Stimulated activated naive CD8-positive, alpha-beta T cell treated with anti-CD3 and anti-CD28 coated beads, Interleukin-15, amount 100 ng/mL, for 72 hours (primary cell): Measurements from ENCODE around the gene PRG3.
A peak's percentile ranks its signal among the peaks of the same experiment; 100 is the strongest.

Experiments used
- ATAC-seq: fragments of 150-1000 bp; cut with Tn5 transposase; 2 replicates; pipeline ENCODE4 v1.10.0; 2021; ENCODE audit warnings: mild to moderate bottlenecking, moderate library complexity
- DNase-seq, 2 donors: peaks; one replicate each; pipeline ENCODE4 v3.0.0; 2021 to 2022
- H3K27ac Mint-ChIP-seq, 2 donors: one replicate each; pipeline ENCODE4 v1.8.0; 2022; ENCODE audit warnings: mild to moderate bottlenecking in 2 of 2, mixed read lengths in 2 of 2, moderate library complexity in 2 of 2
- H3K27me3 Mint-ChIP-seq: one replicate; pipeline ENCODE4 v1.8.0; 2022; ENCODE audit warnings: mixed read lengths
- H3K4me1 Mint-ChIP-seq: one replicate; pipeline ENCODE4 v1.8.0; 2022; ENCODE audit warnings: mild to moderate bottlenecking, mixed read lengths
- H3K4me3 Mint-ChIP-seq, 2 donors: one replicate each; pipeline ENCODE4 v1.8.0; 2022; ENCODE audit warnings: mild to moderate bottlenecking in 2 of 2, mixed read lengths in 2 of 2, moderate library complexity in 1 of 2
- H3K9me3 Mint-ChIP-seq, 2 donors: one replicate each; pipeline ENCODE4 v1.8.0; 2022; ENCODE audit warnings: mixed read lengths in 2 of 2

PRG3 gene

DNA sequence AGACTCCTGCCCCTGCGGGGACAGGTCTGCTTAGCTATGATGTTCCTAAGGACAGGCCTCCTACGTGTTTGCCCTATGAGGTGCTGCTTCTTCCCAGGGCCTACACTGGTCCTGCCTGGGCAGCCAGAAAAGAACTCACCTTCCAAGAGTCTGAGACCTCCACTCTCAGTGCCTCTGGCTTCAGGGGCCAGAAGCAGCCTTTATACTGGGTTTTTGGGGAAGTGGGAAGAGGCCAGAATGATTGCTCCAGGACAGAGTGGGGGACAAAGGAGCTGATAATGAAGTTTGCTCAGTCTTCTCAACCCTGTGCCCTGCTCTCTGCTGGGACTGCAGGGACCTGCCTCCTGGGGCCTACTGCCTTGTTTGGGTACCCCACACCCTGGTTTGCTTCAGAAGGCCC lies at the start of gene PRG3:
Gene PRG3 (minus strand): TSS at position 176 of the 400 bp plus-strand sequence. CDS start 442 bp downstream, outside the sequence.
- Mint-ChIP-seq H3K27me3 (peaks cover 39% of the 10 kb centered on the region), H3K4me3 (no peak within 1 kb of the TSS), H3K4me1 (no peaks in the 10 kb centered on the region), H3K27ac (no peak within 1 kb of the TSS), H3K9me3 (no peaks in the 10 kb centered on the region)
- DNase-seq (no peak), ATAC-seq (no peak)

- H3K27ac Mint-ChIP-seq, result no peak overlapping the region
- H3K4me1 Mint-ChIP-seq, result peaks cover 48% of the 10 kb centered on the region
- DNase-seq (no peak), ATAC-seq (no peak)
- H3K4me3 Mint-ChIP-seq, result no peak overlapping the region
- H3K9me3 Mint-ChIP-seq, result no peaks in the 10 kb centered on the region
- no peaks in the 10 kb centered on the region for H3K27me3 Mint-ChIP-seq
Observed at GRCh38 chr11:57429946-57430345, 49.0 kb upstream of the PRG3 start.

- no peak overlapping the region for H3K4me3 Mint-ChIP-seq
- ATAC-seq (no peak), DNase-seq (no peak)
- H3K27ac Mint-ChIP-seq, result no peak overlapping the region
- H3K9me3 Mint-ChIP-seq, result no peaks in the 10 kb centered on the region
- no peaks in the 10 kb centered on the region for H3K27me3 Mint-ChIP-seq
- peaks cover 62% of the 10 kb centered on the region for H3K4me1 Mint-ChIP-seq
Observed at GRCh38 chr11:57428643-57429042, 47.7 kb upstream of the PRG3 start.

DNA sequence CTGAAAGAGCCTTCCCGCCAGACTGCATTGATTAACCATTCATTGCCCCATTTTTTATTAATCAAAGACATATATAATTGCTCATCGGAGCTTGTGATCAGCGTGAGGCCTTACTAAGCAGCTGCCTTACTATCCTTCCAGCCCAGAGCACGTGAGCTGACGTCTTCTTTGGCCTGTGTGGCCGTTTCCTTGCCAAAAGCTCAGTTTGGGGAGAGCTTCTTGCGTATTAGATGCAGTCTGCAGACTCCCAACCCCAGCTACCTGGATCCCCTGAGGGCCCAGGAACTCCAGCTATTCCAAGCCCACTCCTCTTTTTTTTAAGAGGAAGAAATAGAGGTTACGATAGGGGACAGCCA lies 46.8 kb upstream of the PRG3 start:
- Mint-ChIP-seq H3K4me1 (peaks cover 69% of the 10 kb centered on the region), H3K9me3 (no peaks in the 10 kb centered on the region), H3K27ac (peak overlapping the region; percentile 94 to 99), H3K27me3 (no peaks in the 10 kb centered on the region), H3K4me3 (peak overlapping the region; percentile 81 to 94)
- ATAC-seq (no peak), DNase-seq (no peak)

DNA sequence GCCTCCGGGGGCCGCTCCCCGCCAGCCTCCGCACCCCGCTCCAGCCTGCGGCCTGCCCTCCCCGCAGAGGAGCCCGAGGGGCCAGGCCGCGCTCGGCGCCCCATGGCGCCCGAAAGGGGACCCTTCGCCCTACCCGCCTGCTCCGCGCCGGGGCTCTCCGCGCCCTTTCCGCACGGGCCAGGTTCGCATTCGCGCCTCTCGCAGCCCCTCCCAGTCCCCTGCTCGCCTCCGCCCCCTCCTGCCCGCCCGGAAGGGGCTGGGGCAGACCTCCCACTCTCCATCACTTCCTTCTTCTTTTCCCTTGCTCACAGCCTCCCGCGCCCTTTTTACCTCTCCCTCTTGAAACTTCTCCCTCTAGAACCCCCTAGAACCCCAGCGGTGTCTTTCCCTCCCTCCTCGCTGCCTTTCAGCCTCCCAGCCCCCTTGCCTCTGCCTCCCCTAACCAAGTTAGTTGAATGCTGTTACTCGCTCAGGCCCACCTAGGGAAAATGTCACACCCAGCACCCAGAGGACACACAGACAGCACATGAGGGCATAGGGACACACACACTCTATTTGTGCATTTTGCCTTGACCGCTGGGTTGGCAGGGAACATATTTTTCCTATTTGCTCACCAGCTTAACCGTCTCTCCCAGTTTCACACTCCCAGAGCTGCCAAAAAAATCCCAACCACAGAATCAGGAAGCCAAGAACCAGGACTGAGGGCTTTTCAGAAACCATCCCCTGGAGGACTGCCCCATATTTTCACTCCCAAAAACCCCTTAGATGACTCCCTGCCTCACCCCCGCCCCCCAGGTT lies 46.2 kb upstream of the PRG3 start, which contains the start of gene SLC43A3:
Gene SLC43A3 (minus strand): TSS at position 193 of the 798 bp plus-strand sequence. CDS start 949 bp downstream, outside the sequence.
- no peaks in the 10 kb centered on the region for H3K9me3 Mint-ChIP-seq
- ATAC-seq (peak; percentile 64), DNase-seq (peak; percentile 69 to 80)
- peaks cover 69% of the 10 kb centered on the region for H3K4me1 Mint-ChIP-seq
- peak within 1 kb of the TSS; percentile 94 to 99 for H3K27ac Mint-ChIP-seq
- no peaks in the 10 kb centered on the region for H3K27me3 Mint-ChIP-seq
- peak within 1 kb of the TSS; percentile 81 to 94 for H3K4me3 Mint-ChIP-seq

GRCh38 chr11:57426439-57426928 lies 45.5 kb upstream of the PRG3 start:
- H3K4me1 Mint-ChIP-seq, result peaks cover 69% of the 10 kb centered on the region
- DNase-seq (no peak), ATAC-seq (no peak)
- peak overlapping the region; percentile 81 to 94 for H3K4me3 Mint-ChIP-seq
- H3K27me3 Mint-ChIP-seq, result no peaks in the 10 kb centered on the region
- H3K27ac Mint-ChIP-seq, result peak overlapping the region; percentile 94 to 99
- no peaks in the 10 kb centered on the region for H3K9me3 Mint-ChIP-seq

GRCh38 chr11:57425565-57426438 lies 44.9 kb upstream of the PRG3 start:
- Mint-ChIP-seq H3K4me3 (peak overlapping the region; percentile 81 to 94), H3K9me3 (no peaks in the 10 kb centered on the region), H3K27me3 (no peaks in the 10 kb centered on the region), H3K27ac (peak overlapping the region; percentile 94 to 99), H3K4me1 (peaks cover 69% of the 10 kb centered on the region)
- ATAC-seq, result no peak
- DNase-seq, result no peak

GRCh38 chr11:57424792-57425564 lies 44.0 kb upstream of the PRG3 start:
- H3K4me1 Mint-ChIP-seq, result peaks cover 75% of the 10 kb centered on the region
- DNase-seq (peak; percentile 87 to 96), ATAC-seq (peak; percentile 97)
- no peaks in the 10 kb centered on the region for H3K9me3 Mint-ChIP-seq
- peak overlapping the region; percentile 94 to 99 for H3K27ac Mint-ChIP-seq
- peak overlapping the region; percentile 81 to 94 for H3K4me3 Mint-ChIP-seq
- no peaks in the 10 kb centered on the region for H3K27me3 Mint-ChIP-seq

DNA sequence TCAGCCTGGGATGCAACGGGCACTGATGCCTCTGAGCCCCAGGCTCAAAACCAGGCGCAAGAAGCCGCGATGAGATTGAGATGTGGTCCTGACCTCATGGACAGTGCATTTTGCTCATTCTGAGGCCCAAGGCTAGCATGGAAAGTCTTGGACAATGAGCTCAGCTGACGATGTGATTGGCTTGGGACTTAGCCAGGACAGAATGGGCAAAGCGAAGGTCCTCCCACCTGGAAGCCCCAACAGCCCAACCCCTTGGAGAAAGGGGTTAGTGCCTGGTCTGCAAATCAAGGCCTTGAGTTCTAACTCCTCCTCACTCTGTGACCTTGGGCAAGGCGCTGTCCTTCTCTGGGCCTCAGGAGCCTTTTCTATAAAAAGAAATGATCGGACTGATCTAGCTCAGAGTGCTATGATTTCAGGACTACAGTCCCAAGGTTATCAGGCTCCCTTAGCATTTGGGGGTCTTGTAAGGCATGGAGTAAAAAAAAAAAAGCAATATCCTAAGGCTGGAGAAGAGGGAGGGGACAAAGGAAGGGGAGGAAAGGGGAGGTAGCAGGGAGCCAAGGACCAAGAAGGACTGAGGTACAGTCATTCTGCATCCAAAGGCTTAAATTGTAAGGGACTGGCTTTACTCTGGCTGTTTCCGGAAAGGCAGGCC lies 43.3 kb upstream of the PRG3 start:
- no peaks in the 10 kb centered on the region for H3K9me3 Mint-ChIP-seq
- no peak for DNase-seq
- H3K4me1 Mint-ChIP-seq, result peaks cover 78% of the 10 kb centered on the region
- no peaks in the 10 kb centered on the region for H3K27me3 Mint-ChIP-seq
- no peak for ATAC-seq
- H3K4me3 Mint-ChIP-seq, result peak overlapping the region; percentile 81 to 94
- H3K27ac Mint-ChIP-seq, result peak overlapping the region; percentile 94 to 99

GRCh38 chr11:57422669-57423068 lies 41.7 kb upstream of the PRG3 start:
- Mint-ChIP-seq H3K4me1 (peaks cover 90% of the 10 kb centered on the region), H3K27ac (peak overlapping the region in 1 of 2 donors; percentile 94)

GRCh38 chr11:57421805-57422204 lies 40.9 kb upstream of the PRG3 start:
- Mint-ChIP-seq H3K4me1 (peaks cover 91% of the 10 kb centered on the region), H3K27ac (peak overlapping the region in 1 of 2 donors; percentile 25), H3K9me3 (no peaks in the 10 kb centered on the region), H3K27me3 (no peaks in the 10 kb centered on the region), H3K4me3 (peak overlapping the region; percentile 4 to 29)
- DNase-seq (no peak), ATAC-seq (no peak)

More at GRCh38 chr11:57422669-57423068, 41.7 kb upstream of the PRG3 start:
- ATAC-seq (no peak), DNase-seq (no peak)
- Mint-ChIP-seq H3K4me3 (peak overlapping the region; percentile 47 to 94), H3K27me3 (no peaks in the 10 kb centered on the region), H3K9me3 (no peaks in the 10 kb centered on the region)

DNA sequence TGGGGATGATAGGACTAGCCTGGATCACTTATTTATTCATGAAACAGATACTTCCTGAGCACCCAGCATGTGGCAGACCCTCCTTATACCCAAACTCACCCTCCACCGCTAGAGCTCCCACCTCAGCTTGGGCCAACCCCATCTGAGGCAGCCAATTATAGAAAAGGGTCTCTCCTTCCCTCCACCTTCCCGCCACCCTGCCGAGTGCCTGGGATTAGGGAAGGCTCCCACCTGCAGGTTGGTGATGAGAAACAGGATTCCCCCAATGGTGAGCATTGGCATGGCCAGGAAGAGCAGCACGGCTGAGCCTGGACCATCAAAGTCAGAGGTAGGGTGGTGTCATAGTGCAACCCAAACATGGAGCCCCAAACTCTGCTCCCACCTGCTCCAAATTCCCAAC lies 40.1 kb upstream of the PRG3 start:
- H3K4me3 Mint-ChIP-seq, result no peak overlapping the region
- no peaks in the 10 kb centered on the region for H3K27me3 Mint-ChIP-seq
- no peak overlapping the region for H3K27ac Mint-ChIP-seq
- ATAC-seq, result no peak
- no peak for DNase-seq
- H3K4me1 Mint-ChIP-seq, result peaks cover 96% of the 10 kb centered on the region
- no peaks in the 10 kb centered on the region for H3K9me3 Mint-ChIP-seq

DNA sequence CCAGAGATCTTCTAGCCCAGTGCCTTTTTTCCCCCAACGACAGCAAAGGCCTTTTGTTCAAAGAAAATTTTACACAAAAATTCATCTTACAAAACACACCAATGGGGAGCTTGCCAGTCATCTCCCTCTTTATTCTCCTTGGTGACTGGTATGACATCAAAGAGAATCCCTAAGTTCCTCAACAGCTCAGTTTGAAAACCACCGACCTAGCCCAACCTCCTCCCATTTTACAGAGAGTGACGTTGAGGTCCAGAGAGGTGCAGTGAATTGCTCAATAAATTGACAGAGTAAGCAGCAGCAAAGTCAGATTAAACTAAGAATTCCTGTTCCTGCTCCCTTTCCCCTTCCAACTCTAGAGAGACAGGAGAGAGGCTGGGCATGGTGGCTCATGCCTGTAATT lies 38.2 kb upstream of the PRG3 start:
- Mint-ChIP-seq H3K27ac (peak overlapping the region in 1 of 2 donors; percentile 42), H3K4me1 (peaks cover 94% of the 10 kb centered on the region)

GRCh38 chr11:57418131-57418530 lies 37.2 kb upstream of the PRG3 start:
- ATAC-seq (no peak), DNase-seq (no peak)
- no peaks in the 10 kb centered on the region for H3K27me3 Mint-ChIP-seq
- H3K4me1 Mint-ChIP-seq, result peaks cover 94% of the 10 kb centered on the region
- no peak overlapping the region for H3K27ac Mint-ChIP-seq
- H3K4me3 Mint-ChIP-seq, result no peak overlapping the region
- H3K9me3 Mint-ChIP-seq, result no peaks in the 10 kb centered on the region

More for the DNA sequence above, 38.2 kb upstream of the PRG3 start:
- no peak overlapping the region for H3K4me3 Mint-ChIP-seq
- no peaks in the 10 kb centered on the region for H3K9me3 Mint-ChIP-seq
- ATAC-seq, result no peak
- no peak for DNase-seq
- H3K27me3 Mint-ChIP-seq, result no peaks in the 10 kb centered on the region
